NOMO-1 (cell line): ENCODE measurements around the gene CRABP2.

Experiments
- DNase-seq, 2 experiments: peaks; one replicate each; lab custom pipeline; 2025; ENCODE audit not compliant: unreplicated experiment in 2 of 2; lab: John Stamatoyannopoulos, UW

Gene CRABP2

DNA sequence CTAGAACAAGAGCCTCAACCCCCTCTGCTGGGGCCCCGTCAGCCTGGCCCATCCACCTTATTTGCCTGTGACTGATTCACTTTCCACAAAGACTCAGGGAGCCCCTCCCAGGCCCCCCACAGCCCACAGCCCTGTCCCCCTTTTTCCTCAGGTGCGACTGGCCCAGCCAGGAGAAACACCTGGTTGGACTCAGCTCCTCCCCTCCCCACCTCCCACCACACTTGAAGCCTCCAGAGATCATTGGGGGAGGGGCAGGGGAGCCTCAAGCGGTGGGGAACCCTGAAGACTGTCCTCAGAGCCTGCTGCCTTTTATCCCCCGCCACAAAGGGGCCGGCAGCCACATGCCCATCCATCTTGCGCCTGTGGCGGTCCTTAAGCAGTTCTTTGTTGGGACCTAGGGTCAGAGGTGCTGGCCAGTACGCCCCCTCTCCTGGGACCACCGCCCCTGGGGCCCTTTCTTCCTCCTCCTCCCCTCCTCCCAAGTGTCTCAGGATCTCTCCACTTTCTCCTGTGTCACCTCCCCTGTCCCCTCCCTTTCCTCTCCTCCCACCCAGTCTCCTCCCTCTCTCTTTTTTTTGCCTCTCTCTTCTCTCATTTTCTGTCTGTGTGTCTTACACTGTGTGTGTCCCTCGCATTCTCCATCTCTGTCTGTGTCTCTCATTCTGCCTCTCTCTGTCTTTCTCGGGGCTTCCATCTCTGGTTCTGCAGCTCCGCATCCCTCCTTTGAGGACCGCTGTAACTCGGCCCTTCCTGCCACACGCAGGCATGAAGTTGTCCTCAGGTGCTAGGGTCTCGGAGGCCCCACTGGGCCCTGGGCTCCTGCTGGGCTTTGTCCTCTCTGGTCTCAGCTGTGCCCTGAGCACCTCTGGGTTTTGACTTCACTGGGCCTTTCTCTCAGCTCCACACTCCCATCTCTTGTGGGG, 12.2 kb downstream of the CRABP2 start:
- no peak for DNase-seq

DNA sequence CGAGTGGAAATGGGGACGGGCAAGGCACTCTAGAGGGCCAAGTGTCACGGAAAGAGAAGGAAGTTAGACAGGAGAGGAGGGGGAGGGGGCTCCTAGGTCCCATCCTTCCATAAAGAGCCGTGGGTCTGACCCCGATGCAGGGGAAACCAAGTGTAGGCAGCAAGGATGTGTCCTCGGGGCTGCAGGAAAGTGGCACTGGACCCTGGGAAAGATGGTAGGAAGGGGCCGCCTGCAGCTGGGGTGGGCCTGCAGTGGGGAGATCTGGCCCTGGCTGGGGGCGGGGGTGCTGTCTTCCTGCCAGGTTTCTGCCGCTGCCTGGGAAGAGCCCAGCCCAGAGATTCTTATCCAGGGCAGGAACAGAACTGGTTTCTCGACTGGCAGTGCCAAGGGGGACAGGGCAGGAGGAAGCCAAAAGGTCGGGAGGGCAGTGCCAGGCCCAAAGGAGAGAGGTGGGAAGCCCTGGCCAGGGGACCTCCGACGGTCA, 12.9 kb downstream of the CRABP2 start:
- no peak for DNase-seq

DNA sequence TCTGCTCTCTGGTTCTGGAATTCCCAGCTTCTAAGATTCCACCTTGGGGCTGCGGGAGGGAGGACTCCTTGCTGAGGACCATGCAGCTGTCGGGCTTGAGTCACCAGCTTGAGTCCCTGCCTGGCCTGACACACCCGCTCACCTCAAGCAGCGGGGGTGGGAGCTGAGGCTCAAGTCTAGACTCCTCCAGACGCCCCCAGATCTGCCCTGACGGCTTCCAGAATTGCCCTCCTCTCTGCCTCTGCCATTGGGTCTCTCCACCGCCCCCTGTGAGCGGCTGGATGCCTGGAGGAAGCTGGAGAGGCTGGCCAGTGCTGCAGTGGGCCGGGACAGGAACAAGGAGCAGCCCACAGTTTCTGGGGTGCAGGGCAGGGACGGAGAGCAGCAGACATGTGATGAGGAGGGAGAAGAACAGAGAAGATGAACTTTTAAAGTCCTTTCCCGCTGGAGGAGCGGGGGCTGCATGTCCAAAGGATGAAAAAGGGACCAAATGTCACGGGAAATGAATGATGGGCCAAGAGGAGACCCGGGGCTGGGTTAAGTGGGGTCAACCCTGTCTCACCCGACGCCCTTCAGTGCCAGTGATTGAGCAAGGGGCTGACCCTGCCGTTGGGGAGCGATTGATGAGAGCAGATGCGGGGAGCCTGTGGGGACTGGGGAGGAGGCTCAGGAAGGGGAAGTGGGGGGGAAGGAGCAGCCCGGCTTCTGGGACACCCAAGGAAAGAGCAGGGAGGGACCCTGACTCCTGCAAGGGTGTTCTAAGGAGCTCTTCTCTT, 13.5 kb downstream of the CRABP2 start:
- DNase-seq = no peak

DNA sequence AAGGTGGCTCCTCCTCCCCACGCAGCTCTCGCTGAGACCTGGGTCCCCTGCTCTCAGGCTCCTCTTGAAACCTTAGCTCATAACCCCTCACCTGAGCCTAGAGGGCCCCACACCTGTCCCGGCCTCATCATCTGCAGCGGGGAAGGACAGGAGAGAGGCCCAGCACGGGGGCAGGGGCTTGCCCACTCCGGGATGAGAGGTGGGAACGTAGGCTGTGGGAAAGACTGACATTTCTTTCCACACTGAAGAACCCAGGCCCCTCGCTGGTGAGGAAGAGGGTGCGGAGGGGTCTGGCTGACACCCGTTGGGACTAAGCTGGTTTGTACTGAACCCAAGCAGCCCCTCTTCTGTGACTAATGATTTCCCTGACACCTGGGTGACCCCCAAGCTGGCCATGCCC, 14.2 kb downstream of the CRABP2 start:
- DNase-seq = no peak

DNA sequence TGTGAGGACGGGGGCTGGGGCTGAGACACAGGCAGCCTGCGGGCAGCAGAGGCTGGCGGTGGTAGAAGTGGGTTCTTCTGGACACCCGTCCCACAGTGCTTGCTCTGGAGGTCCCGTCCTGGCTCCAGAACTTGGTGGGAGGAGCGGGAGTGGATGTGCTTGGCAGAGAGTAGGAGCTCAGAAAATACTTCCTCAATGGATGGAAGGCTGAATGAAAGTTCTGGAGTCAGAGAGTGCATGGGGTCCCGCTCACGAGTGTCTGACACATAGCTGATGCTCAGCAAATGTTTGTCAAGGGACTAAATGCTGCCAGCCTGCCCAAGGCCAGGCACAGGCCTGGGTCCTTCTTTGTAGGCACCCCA, 14.7 kb downstream of the CRABP2 start:
- DNase-seq = no peak

DNA sequence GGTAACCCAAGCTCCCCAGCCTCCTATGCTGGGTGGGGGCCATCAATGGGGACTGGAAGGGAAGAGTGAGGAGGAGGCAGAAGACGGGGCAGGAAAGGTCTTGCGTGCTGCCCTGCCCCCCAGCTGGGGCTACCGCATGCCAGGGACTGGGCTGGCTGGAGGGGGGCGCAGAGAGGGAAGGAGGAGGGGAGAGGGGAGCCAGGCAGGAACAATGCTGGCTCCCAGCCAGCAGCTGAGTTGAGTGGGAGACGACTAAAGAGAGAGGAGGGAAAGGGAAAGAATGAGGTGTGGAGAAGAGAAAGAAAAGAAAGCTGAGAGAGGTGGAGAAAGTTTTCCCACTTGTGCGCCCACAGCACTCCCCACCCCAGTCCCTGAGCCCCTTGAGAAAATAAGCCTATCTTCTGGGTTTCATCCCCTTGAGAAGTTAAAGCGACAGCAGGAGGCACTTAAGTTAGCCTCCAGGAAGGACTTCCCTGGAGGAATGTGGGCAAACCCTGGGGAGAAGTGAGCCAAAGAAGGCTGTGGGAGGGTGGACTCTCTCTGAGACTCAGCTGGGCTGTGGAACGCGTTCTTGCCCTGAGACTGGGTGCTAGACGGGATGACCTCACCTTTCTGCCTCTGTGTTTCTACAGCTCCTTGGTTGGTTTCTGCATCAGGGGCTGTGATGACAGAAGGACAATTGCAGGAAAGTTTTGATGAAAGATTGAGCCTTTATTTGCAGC, 15.3 kb downstream of the CRABP2 start:
- no peak for DNase-seq

- DNase-seq = peak; percentile 67 to 80
These were observed 16.1 kb downstream of the CRABP2 start for GRCh38 chr1:156689035-156689952.

GRCh38 chr1:156684227-156684782, 21.1 kb downstream of the CRABP2 start:
- peak; percentile 5 to 46 for DNase-seq

DNA sequence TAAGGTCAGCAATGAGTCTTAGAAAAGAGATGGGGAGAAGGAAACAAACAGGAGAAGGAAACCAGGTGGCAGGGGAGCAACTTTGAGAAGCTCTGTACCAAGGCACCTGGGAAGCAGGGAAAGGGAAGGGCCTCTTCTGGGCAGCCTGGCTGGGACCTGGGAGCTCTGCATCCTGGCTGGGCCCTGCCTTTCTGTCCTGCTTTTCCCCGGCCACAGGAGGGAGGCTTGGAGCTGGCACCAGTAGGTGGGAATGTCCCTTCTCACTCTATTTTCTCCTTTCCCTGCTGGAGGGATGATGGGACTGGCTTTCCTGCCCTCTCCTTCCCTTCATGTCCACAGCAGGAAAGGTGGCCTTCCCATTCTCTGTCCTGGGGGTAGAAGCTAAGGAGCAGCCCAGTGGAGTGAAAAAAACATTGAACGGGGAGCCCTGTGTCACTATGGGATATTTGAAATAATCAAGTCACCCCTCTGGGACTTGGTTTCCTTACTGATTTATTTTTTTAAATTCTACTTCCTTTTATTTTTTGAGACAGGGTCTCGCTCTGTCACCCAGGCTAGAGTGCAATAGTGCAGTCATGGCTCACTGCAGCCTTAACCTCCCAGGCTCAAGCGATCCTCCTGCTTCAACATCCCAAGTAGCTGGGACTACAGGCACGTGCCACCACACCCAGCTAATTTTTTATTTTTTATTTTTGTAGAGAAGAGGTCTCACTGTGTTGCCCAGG, 23.1 kb downstream of the CRABP2 start:
- no peak for DNase-seq

- DNase-seq = no peak
These were observed 24.0 kb downstream of the CRABP2 start for GRCh38 chr1:156681196-156681960.

- no peak for DNase-seq
These were observed 25.3 kb downstream of the CRABP2 start for GRCh38 chr1:156680056-156680455.

DNA sequence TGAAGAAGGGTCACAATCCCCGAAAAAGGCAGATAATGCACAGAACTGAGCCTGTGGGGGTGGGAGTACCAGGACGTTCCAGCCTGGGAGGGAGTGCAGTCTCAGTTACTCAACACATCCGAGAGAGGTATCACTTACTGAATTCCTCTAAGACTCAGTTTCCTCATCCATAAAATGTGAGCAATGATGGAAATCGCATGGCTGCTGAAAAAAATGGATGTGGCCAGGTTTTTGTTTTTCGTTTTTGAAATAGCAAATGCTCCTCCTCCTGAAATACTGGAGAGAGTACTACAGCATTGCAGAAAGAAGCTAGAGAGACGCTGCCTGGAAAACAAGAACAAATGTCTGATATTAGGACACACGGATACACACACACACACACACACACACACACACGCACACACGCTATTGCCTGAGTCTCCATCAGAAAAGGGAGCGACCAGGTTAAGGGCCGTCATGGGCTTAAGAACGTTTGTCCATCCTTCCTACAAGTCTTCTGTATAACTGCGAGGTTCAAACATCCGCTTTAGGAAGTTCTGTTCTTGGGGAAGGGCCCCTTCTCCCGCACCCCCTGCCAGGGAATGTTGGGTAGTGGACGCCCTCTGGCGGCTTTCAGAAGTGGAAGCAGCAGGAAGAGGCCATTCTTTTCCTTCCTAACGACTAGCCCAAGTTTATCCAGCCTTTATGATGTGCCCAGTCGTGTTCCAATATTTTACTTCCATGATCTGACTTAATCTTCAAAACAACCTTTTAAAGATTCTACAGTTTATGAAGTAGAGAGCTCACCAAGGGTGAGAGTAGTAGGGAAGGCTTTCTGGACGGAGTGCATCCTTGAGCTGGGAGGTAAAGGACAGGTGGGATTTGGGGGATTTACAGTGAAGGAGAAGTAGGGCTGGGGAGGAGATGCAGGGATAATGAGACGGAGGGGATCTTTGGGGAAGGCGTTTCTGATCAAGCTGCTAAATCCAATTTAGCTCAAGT, 27.5 kb downstream of the CRABP2 start:
- peak; percentile 23 to 48 for DNase-seq

DNA sequence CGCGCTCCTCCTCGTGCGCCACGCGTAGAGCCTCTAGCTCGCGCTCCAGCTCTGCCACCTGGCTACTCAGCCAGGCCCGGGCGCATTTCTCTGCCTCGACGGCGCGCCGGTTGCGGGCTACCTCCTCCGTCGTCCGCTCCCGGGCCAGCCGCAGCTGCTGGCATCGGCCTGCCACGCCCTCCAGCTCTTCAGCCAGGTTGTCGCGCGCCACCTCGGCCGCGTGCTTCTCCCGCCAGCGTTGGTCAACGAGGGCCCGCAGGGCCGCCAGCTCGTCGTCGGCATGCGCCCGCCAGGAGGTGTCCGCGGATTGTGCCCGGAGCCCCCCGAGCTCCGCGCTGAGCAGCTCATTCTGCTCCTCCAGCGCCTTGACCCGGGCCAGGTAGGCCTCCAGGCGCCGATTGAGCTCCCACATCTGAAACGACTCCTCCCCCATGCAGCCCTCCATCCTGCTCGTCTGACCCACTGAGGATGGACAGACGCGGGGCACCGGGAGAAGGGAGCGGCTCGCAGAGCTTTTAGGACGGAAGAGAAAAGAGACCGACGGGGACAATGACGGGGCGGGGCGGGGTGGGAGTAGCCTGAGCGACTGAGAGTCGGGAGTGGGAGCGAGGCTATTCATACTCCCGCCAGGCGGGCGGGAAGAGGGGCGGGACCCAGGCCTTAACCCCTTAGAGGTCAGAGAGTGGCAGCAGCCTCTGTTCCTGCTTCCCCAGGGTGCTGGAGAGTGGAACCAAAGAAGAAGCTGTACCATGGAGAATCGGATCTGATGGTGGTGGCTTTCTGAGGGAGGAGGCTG, 28.4 kb downstream of the CRABP2 start, which contains the start of gene NES:
TSS of gene NES (minus strand) at position 588 of the 796 bp plus-strand sequence. CDS start at position 445, 143 bp downstream.
- no peak for DNase-seq

DNA sequence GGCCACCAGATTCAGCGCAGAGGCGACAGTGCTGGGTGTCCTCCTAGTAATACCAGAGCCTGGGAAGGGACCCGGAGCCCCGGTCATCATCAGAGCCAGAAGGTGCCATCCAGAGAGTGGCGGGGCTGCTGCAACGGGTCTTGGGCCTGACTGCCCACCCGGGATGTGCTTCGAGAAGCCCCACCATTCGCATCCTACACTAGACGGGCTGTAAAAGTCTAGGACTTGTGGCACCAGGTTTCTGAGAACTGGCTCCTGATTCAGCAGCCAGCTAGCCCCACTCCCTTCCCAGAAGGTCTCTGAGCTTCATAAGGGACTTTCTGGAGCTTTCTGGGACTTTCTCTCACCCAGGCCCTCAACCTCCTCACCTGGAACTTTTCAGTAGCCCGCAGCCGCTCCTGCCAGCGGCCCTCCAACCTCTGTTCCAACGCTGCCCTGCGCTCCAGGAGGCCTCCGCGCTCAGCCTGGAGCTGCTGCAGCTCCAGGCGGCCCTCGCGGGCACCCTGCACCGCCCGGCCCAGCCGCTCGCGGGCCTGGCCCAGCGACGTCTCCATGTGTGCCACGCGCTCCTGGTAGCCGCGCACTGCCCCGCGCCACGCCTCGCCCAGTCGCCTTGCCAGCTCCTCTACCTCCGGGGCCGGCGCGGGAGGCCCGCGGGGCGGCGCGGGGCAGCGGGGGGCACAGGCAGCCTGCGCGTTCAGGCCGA, 29.1 kb downstream of the CRABP2 start:
- no peak for DNase-seq

DNA sequence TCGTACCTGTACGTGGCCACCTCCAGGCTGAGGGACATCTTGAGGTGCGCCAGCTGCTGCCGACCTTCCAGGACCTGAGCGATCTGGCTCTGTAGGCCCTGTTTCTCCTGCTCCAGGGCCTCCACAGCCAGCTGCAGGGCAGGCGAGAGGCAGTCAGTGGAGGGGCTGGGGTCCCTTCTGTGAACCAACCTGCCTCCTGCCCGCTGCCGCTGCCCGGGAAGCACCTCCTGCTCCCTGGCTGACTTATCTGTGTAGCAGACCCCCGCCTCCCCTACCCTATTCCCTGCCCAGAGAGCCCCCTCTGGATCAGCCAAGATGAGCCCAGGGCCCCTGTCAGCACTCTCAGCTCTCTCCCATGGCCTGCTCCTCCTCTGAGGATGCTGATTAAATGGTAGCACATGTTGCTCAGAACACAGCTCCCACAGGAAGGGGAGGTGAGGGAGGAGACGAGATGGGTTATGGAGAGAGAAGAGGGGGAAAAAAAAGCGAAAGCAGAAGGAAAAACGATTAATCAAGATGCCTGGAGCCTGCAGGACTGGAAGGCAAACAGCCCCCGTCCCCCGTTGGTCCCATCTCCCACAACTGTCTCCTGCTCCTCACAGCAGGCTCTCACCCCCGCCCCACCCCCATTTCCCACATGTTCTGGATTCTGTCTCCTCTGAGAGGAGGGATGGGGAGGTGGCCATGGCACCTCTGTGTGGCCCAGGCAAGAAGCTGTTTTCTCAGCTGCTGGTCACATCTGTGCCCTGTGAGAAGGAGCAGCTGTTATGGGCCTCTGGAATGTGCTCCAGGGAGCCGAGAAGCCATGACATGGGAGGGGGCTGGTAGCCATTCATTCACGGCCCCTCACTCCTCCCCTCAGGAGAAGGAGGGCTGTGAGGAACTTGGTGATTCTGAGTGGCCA, 29.9 kb downstream of the CRABP2 start:
- no peak for DNase-seq
